ENCODE results near the gene NCMAP. TPM values are rescaled to one million over a fixed set of nuclear protein-coding genes. Genes with fewer than 3 reads are reported as not detected.
"Not testable (repeated sequence)": the region's sequence is repeated elsewhere in the genome, so short reads cannot be mapped to it uniquely, and the experiment has no call there.

NCMAP gene
- total RNA-seq, 1 experiment from 2014 or later, result not detected

GRCh38 chr1:24526045-24526444, 29.8 kb upstream of the NCMAP start:
- POLR2A ChIA-PET (ENCODE audit: low non-redundant PET), result no interaction called here

GRCh38 chr1:24526940-24527542, 28.8 kb upstream of the NCMAP start:
- intact Hi-C loops (cut with micrococcal nuclease; ENCODE audit: unreplicated experiment), result no loop called here
- DNase-seq (ENCODE audit: low spot score), result peak; percentile 48
- H3K4me3 ChIP-seq (ENCODE audit: low read depth, low read length, poor library complexity, severe bottlenecking), result no peak overlapping the region
- H3K4me1 ChIP-seq (ENCODE audit: insufficient read depth, low read length, poor library complexity, severe bottlenecking), result no peaks in the 10 kb centered on the region
- TF ChIP-seq EZH2 (IDR thresholded peaks at IDR 0.05; ENCODE audit: borderline replicate concordance, low read depth, low read length, poor library complexity, severe bottlenecking) (no peak), CTCF (conservative IDR thresholded peaks at IDR 0.05; ENCODE audit: low read depth, low read length) (peak; percentile 74)
- no peaks in the 10 kb centered on the region for H3K9me3 ChIP-seq (ENCODE audit: low read depth, low read length, poor library complexity, severe bottlenecking)
- BruUV-seq (replicated peaks), result no TSS peak
- H3K27me3 ChIP-seq (replicated peaks; ENCODE audit: insufficient read depth, low read depth, low read length, poor library complexity), result no peaks in the 10 kb centered on the region
- ChIA-PET POLR2A (ENCODE audit: low non-redundant PET) (no interaction called here), CTCF (interaction anchor here (0.7 kb wide), 1 partner anchor 328 kb away, joined by 4 read pairs; no protein-coding TSS in a partner anchor)
- H3K27ac ChIP-seq (ENCODE audit: low read depth, low read length, poor library complexity, severe bottlenecking), result no peak overlapping the region
- no peaks in the 10 kb centered on the region for H3K36me3 ChIP-seq (ENCODE audit: insufficient read depth, low read length, poor library complexity, severe bottlenecking)

More at GRCh38 chr1:24526045-24526444, 29.8 kb upstream of the NCMAP start:
- DNase-seq (ENCODE audit: low spot score), result no peak
- H3K4me1 ChIP-seq (ENCODE audit: insufficient read depth, low read length, poor library complexity, severe bottlenecking), result no peaks in the 10 kb centered on the region
- H3K4me3 ChIP-seq (ENCODE audit: low read depth, low read length, poor library complexity, severe bottlenecking), result no peak overlapping the region
- no TSS peak for BruUV-seq (replicated peaks)
- TF ChIP-seq CTCF (conservative IDR thresholded peaks at IDR 0.05; ENCODE audit: low read depth, low read length) (no peak), EZH2 (IDR thresholded peaks at IDR 0.05; ENCODE audit: borderline replicate concordance, low read depth, low read length, poor library complexity, severe bottlenecking) (no peak)
- no peaks in the 10 kb centered on the region for H3K9me3 ChIP-seq (ENCODE audit: low read depth, low read length, poor library complexity, severe bottlenecking)
- H3K27ac ChIP-seq (ENCODE audit: low read depth, low read length, poor library complexity, severe bottlenecking), result no peak overlapping the region
- no peaks in the 10 kb centered on the region for H3K36me3 ChIP-seq (ENCODE audit: insufficient read depth, low read length, poor library complexity, severe bottlenecking)
- intact Hi-C loops (cut with micrococcal nuclease; ENCODE audit: unreplicated experiment), result no loop called here
- H3K27me3 ChIP-seq (replicated peaks; ENCODE audit: insufficient read depth, low read depth, low read length, poor library complexity), result no peaks in the 10 kb centered on the region
- CTCF ChIA-PET, result interaction anchor here (0.7 kb wide), 1 partner anchor 110 kb away, joined by 3 read pairs; the partner anchor contains the start of gene NIPAL3

GRCh38 chr1:24528744-24529143, 27.1 kb upstream of the NCMAP start:
- no peak overlapping the region for H3K4me3 ChIP-seq (ENCODE audit: low read depth, low read length, poor library complexity, severe bottlenecking)
- H3K36me3 ChIP-seq (ENCODE audit: insufficient read depth, low read length, poor library complexity, severe bottlenecking), result no peaks in the 10 kb centered on the region
- no peaks in the 10 kb centered on the region for H3K9me3 ChIP-seq (ENCODE audit: low read depth, low read length, poor library complexity, severe bottlenecking)
- H3K27me3 ChIP-seq (replicated peaks; ENCODE audit: insufficient read depth, low read depth, low read length, poor library complexity), result no peaks in the 10 kb centered on the region
- no TSS peak for BruUV-seq (replicated peaks)
- H3K4me1 ChIP-seq (ENCODE audit: insufficient read depth, low read length, poor library complexity, severe bottlenecking), result no peaks in the 10 kb centered on the region
- no peak for DNase-seq (ENCODE audit: low spot score)
- intact Hi-C loops (cut with micrococcal nuclease; ENCODE audit: unreplicated experiment), result no loop called here
- TF ChIP-seq CTCF (conservative IDR thresholded peaks at IDR 0.05; ENCODE audit: low read depth, low read length) (no peak), EZH2 (IDR thresholded peaks at IDR 0.05; ENCODE audit: borderline replicate concordance, low read depth, low read length, poor library complexity, severe bottlenecking) (no peak)
- POLR2A ChIA-PET (ENCODE audit: low non-redundant PET), result no interaction called here
- CTCF ChIA-PET, result interaction anchor here (0.6 kb wide), 1 partner anchor 53 kb away, joined by 3 read pairs; no protein-coding TSS in a partner anchor
- H3K27ac ChIP-seq (ENCODE audit: low read depth, low read length, poor library complexity, severe bottlenecking), result no peak overlapping the region

- BruUV-seq (replicated peaks); DNase-seq (ENCODE audit: low spot score); H3K36me3 ChIP-seq (ENCODE audit: insufficient read depth, low read length, poor library complexity, severe bottlenecking); CTCF ChIA-PET; H3K9me3 ChIP-seq (ENCODE audit: low read depth, low read length, poor library complexity, severe bottlenecking); H3K27ac ChIP-seq (ENCODE audit: low read depth, low read length, poor library complexity, severe bottlenecking); H3K4me3 ChIP-seq (ENCODE audit: low read depth, low read length, poor library complexity, severe bottlenecking); intact Hi-C loops (cut with micrococcal nuclease; ENCODE audit: unreplicated experiment); H3K4me1 ChIP-seq (ENCODE audit: insufficient read depth, low read length, poor library complexity, severe bottlenecking); H3K27me3 ChIP-seq (replicated peaks; ENCODE audit: insufficient read depth, low read depth, low read length, poor library complexity): not testable (repeated sequence)
- POLR2A ChIA-PET (ENCODE audit: low non-redundant PET), result interaction anchor here (0.6 kb wide), 1 partner anchor 12 kb away, joined by 4 read pairs; no protein-coding TSS in a partner anchor
Measured at GRCh38 chr1:24529292-24529691, 26.6 kb upstream of the NCMAP start.
